Measurements from ENCODE around the gene TAMM41.
"Not testable (repeated sequence)": the region's sequence is repeated elsewhere in the genome, so short reads cannot be mapped to it uniquely, and the experiment has no call there.

TAMM41 gene

GRCh38 chr3:11779626-11780025 lies 67.1 kb downstream of the TAMM41 start:
- no peaks in the 10 kb centered on the region for H3K4me1 ChIP-seq (ENCODE audit: control insufficient read depth, insufficient read depth, low read length)
- no peak overlapping the region for H3K9ac ChIP-seq (ENCODE audit: low read depth, low read length)
- H3K27me3 ChIP-seq (ENCODE audit: control insufficient read depth, insufficient read depth, low read length): no peaks in the 10 kb centered on the region
- H3K4me2 ChIP-seq (ENCODE audit: low read length): no peak overlapping the region
- no peaks in the 10 kb centered on the region for H3K9me3 ChIP-seq (replicated peaks; ENCODE audit: low read length)
- H3K4me3 ChIP-seq (ENCODE audit: low read length): no peak overlapping the region
- no peaks in the 10 kb centered on the region for H3K36me3 ChIP-seq (ENCODE audit: insufficient read depth, low read length)

- H3K9me3 ChIP-seq (replicated peaks; ENCODE audit: low read length): no peaks in the 10 kb centered on the region
- H3K4me2 ChIP-seq (ENCODE audit: low read length): no peak overlapping the region
- H3K9ac ChIP-seq (ENCODE audit: low read depth, low read length): no peak overlapping the region
- H3K36me3 ChIP-seq (ENCODE audit: insufficient read depth, low read length): no peaks in the 10 kb centered on the region
- H3K4me1 ChIP-seq (ENCODE audit: control insufficient read depth, insufficient read depth, low read length): no peaks in the 10 kb centered on the region
- no peak overlapping the region for H3K4me3 ChIP-seq (ENCODE audit: low read length)
- no peaks in the 10 kb centered on the region for H3K27me3 ChIP-seq (ENCODE audit: control insufficient read depth, insufficient read depth, low read length)
Observed at GRCh38 chr3:11778248-11778647, 68.4 kb downstream of the TAMM41 start.

- no peak overlapping the region for H3K4me3 ChIP-seq (ENCODE audit: low read length)
- no peaks in the 10 kb centered on the region for H3K36me3 ChIP-seq (ENCODE audit: insufficient read depth, low read length)
- no peaks in the 10 kb centered on the region for H3K4me1 ChIP-seq (ENCODE audit: control insufficient read depth, insufficient read depth, low read length)
- peaks cover 4% of the 10 kb centered on the region for H3K27me3 ChIP-seq (ENCODE audit: control insufficient read depth, insufficient read depth, low read length)
- no peak overlapping the region for H3K9ac ChIP-seq (ENCODE audit: low read depth, low read length)
- H3K9me3 ChIP-seq (replicated peaks; ENCODE audit: low read length): no peaks in the 10 kb centered on the region
- H3K4me2 ChIP-seq (ENCODE audit: low read length): no peak overlapping the region
Observed at GRCh38 chr3:11776346-11776745, 70.3 kb downstream of the TAMM41 start.

- no peaks in the 10 kb centered on the region for H3K36me3 ChIP-seq (ENCODE audit: insufficient read depth, low read length)
- peaks cover 9% of the 10 kb centered on the region for H3K27me3 ChIP-seq (ENCODE audit: control insufficient read depth, insufficient read depth, low read length)
- no peak overlapping the region for H3K4me2 ChIP-seq (ENCODE audit: low read length)
- H3K4me3 ChIP-seq (ENCODE audit: low read length): no peak overlapping the region
- H3K9me3 ChIP-seq (replicated peaks; ENCODE audit: low read length): no peaks in the 10 kb centered on the region
- H3K4me1 ChIP-seq (ENCODE audit: control insufficient read depth, insufficient read depth, low read length): peaks cover 5% of the 10 kb centered on the region
- no peak overlapping the region for H3K9ac ChIP-seq (ENCODE audit: low read depth, low read length)
Observed at GRCh38 chr3:11775493-11775892, 71.2 kb downstream of the TAMM41 start.

GRCh38 chr3:11774296-11774877 lies 72.3 kb downstream of the TAMM41 start:
- Histone ChIP-seq H3K9me3 (replicated peaks; ENCODE audit: low read length) (no peaks in the 10 kb centered on the region), H3K4me3 (ENCODE audit: low read length) (no peak overlapping the region), H3K4me1 (ENCODE audit: control insufficient read depth, insufficient read depth, low read length) (peaks cover 10% of the 10 kb centered on the region), H3K36me3 (ENCODE audit: insufficient read depth, low read length) (no peaks in the 10 kb centered on the region), H3K4me2 (ENCODE audit: low read length) (no peak overlapping the region), H3K27me3 (ENCODE audit: control insufficient read depth, insufficient read depth, low read length) (peaks cover 16% of the 10 kb centered on the region), H3K9ac (ENCODE audit: low read depth, low read length) (no peak overlapping the region)

GRCh38 chr3:11771931-11772330 lies 74.8 kb downstream of the TAMM41 start:
- not testable (repeated sequence) for H3K4me3 ChIP-seq (ENCODE audit: low read length); H3K9ac ChIP-seq (ENCODE audit: low read depth, low read length); H3K4me2 ChIP-seq (ENCODE audit: low read length); H3K36me3 ChIP-seq (ENCODE audit: insufficient read depth, low read length); H3K9me3 ChIP-seq (replicated peaks; ENCODE audit: low read length)
- peaks cover 10% of the 10 kb centered on the region for H3K4me1 ChIP-seq (ENCODE audit: control insufficient read depth, insufficient read depth, low read length)
- peaks cover 27% of the 10 kb centered on the region for H3K27me3 ChIP-seq (ENCODE audit: control insufficient read depth, insufficient read depth, low read length)

GRCh38 chr3:11770477-11771391 lies 76.0 kb downstream of the TAMM41 start:
- Histone ChIP-seq H3K4me3 (ENCODE audit: low read length) (peak overlapping the region; percentile 34), H3K27me3 (ENCODE audit: control insufficient read depth, insufficient read depth, low read length) (peaks cover 27% of the 10 kb centered on the region), H3K4me1 (ENCODE audit: control insufficient read depth, insufficient read depth, low read length) (peaks cover 10% of the 10 kb centered on the region), H3K9ac (ENCODE audit: low read depth, low read length) (no peak overlapping the region), H3K4me2 (ENCODE audit: low read length) (peak overlapping the region; percentile 49), H3K36me3 (ENCODE audit: insufficient read depth, low read length) (no peaks in the 10 kb centered on the region), H3K9me3 (replicated peaks; ENCODE audit: low read length) (no peaks in the 10 kb centered on the region)

- Histone ChIP-seq H3K4me3 (ENCODE audit: low read length) (peak overlapping the region; percentile 34), H3K9ac (ENCODE audit: low read depth, low read length) (no peak overlapping the region), H3K4me2 (ENCODE audit: low read length) (peak overlapping the region; percentile 49), H3K27me3 (ENCODE audit: control insufficient read depth, insufficient read depth, low read length) (peaks cover 27% of the 10 kb centered on the region), H3K9me3 (replicated peaks; ENCODE audit: low read length) (no peaks in the 10 kb centered on the region), H3K4me1 (ENCODE audit: control insufficient read depth, insufficient read depth, low read length) (peaks cover 16% of the 10 kb centered on the region), H3K36me3 (ENCODE audit: insufficient read depth, low read length) (no peaks in the 10 kb centered on the region)
Observed at GRCh38 chr3:11769704-11770476, 76.8 kb downstream of the TAMM41 start.

GRCh38 chr3:11768604-11769003 lies 78.1 kb downstream of the TAMM41 start:
- no peak overlapping the region for H3K4me2 ChIP-seq (ENCODE audit: low read length)
- H3K36me3 ChIP-seq (ENCODE audit: insufficient read depth, low read length): no peaks in the 10 kb centered on the region
- peaks cover 27% of the 10 kb centered on the region for H3K27me3 ChIP-seq (ENCODE audit: control insufficient read depth, insufficient read depth, low read length)
- no peak overlapping the region for H3K9ac ChIP-seq (ENCODE audit: low read depth, low read length)
- no peaks in the 10 kb centered on the region for H3K9me3 ChIP-seq (replicated peaks; ENCODE audit: low read length)
- H3K4me1 ChIP-seq (ENCODE audit: control insufficient read depth, insufficient read depth, low read length): peaks cover 18% of the 10 kb centered on the region
- no peak overlapping the region for H3K4me3 ChIP-seq (ENCODE audit: low read length)

- Histone ChIP-seq H3K9me3 (replicated peaks; ENCODE audit: low read length) (no peaks in the 10 kb centered on the region), H3K4me3 (ENCODE audit: low read length) (no peak overlapping the region), H3K4me2 (ENCODE audit: low read length) (peak overlapping the region; percentile 28), H3K9ac (ENCODE audit: low read depth, low read length) (no peak overlapping the region), H3K36me3 (ENCODE audit: insufficient read depth, low read length) (no peaks in the 10 kb centered on the region), H3K4me1 (ENCODE audit: control insufficient read depth, insufficient read depth, low read length) (peaks cover 8% of the 10 kb centered on the region), H3K27me3 (ENCODE audit: control insufficient read depth, insufficient read depth, low read length) (peaks cover 29% of the 10 kb centered on the region)
Observed at GRCh38 chr3:11764931-11765363, 81.7 kb downstream of the TAMM41 start.

GRCh38 chr3:11759996-11760395 lies 86.7 kb downstream of the TAMM41 start:
- Histone ChIP-seq H3K36me3 (ENCODE audit: insufficient read depth, low read length) (no peaks in the 10 kb centered on the region), H3K4me1 (ENCODE audit: control insufficient read depth, insufficient read depth, low read length) (peaks cover 12% of the 10 kb centered on the region), H3K27me3 (ENCODE audit: control insufficient read depth, insufficient read depth, low read length) (peaks cover 47% of the 10 kb centered on the region), H3K9me3 (replicated peaks; ENCODE audit: low read length) (no peaks in the 10 kb centered on the region), H3K4me3 (ENCODE audit: low read length) (no peak overlapping the region), H3K4me2 (ENCODE audit: low read length) (no peak overlapping the region), H3K9ac (ENCODE audit: low read depth, low read length) (no peak overlapping the region)
